GM19324 (cell line): ENCODE data around the gene PDZD2.
"Not testable (repeated sequence)": the region's sequence is repeated elsewhere in the genome, so short reads cannot be mapped to it uniquely, and the experiment has no call there.

Experiments
- ATAC-seq: cut with Tn5 transposase; IDR thresholded peaks from one replicate; pipeline ENCODE4 v1.9.1; 2021; ENCODE audit warnings: mild to moderate bottlenecking, moderate library complexity; ENCODE audit not compliant: unreplicated experiment, low FRiP score

The PDZD2 gene

DNA sequence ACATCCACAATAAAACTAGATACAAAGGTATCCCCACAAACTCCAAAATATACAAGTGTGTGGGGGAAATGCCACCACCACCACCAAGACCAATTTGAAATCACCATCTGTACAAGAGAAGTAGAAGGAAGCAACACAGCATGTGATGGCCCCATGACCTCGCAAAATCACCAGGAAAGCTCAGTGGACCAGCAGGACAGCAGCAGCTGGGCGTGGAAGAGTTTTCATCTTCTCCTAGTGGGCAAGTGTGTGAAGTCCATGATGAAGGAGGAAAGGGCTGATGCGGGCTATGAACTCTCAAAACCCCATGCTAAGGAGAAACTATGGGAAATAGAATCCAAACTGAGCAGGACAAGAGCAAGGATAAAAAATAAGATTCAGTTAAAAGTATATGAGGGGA lies 477.1 kb downstream of the PDZD2 start:
- ATAC-seq, result no peak

DNA sequence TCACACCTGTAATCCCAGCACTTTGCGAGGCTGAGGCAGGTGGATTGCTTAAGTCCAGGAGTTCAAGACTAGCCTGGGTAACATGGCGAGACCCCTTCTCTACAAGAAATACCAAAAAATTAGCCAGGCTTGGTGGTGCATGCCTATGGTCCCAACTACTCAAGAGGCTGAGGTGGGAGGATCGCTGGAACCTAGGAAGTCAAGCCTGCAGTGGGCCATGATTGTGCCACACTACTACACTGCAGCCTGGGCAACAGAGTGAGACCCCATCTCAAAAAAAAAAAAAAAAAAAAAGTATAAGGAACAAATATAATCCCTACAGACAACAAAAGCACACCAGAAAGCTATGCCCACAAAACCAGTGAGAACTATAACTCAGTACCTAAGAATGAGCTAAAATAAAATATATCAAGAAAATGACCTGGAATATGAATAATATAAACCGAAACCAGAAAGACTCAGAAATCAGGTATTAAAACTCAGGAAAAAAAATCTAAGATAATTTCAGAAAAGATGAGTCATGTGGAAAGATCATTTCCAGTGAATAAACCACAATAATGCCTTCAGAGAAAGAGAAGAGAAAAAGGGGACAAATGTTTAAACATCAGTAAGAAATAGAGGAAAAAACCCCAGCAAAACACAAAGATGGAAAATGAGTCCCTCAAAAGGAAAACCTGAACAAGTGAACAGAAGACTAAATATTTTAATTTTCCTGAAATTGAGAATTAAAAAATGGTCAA lies 477.8 kb downstream of the PDZD2 start:
- no peak for ATAC-seq

DNA sequence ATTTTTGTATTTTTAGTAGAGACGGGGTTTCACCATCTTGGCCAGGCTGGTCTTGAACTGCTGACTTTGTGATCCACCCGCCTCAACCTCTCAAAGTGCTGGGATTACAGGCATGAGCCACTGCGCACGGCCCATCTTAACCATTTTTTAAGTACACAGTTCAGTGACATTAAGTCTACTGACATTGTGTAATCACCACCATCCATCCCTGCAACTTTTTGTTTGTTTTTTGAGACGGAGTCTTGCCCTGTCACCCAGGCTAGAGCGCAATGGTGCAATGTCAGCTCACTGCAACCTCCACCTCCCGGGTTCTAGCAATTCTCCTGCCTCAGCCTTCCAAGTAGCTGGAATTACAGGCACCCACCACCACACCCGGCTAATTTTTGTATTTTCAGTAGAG lies 480.0 kb downstream of the PDZD2 start:
- ATAC-seq, result not testable (repeated sequence)

DNA sequence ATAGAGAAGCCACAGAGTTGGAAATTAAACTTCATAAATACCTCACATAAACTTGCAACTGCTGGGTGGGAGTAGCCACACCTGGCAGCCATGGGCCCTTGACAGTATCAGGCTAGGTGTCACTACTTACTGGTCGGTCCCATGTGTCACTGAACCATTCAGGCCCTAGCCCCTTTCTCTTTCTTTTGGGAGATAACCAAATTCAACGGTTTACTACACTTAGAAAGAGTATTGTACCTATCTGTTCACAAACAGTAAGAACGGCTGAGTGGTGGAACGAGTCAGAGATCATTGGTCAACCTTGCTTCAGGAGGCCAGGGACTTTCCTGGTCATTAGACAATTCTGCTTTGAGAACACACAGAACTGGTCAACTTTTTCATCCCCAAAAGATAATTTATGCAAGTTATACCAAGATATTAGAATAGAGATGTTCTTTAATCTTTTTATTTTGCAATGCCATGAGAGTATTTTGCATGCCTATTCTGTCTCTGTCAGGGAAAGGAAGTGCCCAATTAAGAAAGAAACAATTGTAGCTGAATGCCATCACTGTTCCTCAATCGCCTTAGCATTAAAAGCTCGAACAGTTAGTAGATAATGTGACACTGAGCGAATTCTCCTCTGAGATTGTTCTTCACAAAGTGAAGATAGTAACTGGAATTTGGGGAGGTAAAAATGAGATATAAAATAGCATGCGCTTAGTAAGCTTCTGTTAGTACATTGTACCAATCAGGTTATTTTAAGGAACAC lies 484.3 kb downstream of the PDZD2 start:
- ATAC-seq, result no peak

DNA sequence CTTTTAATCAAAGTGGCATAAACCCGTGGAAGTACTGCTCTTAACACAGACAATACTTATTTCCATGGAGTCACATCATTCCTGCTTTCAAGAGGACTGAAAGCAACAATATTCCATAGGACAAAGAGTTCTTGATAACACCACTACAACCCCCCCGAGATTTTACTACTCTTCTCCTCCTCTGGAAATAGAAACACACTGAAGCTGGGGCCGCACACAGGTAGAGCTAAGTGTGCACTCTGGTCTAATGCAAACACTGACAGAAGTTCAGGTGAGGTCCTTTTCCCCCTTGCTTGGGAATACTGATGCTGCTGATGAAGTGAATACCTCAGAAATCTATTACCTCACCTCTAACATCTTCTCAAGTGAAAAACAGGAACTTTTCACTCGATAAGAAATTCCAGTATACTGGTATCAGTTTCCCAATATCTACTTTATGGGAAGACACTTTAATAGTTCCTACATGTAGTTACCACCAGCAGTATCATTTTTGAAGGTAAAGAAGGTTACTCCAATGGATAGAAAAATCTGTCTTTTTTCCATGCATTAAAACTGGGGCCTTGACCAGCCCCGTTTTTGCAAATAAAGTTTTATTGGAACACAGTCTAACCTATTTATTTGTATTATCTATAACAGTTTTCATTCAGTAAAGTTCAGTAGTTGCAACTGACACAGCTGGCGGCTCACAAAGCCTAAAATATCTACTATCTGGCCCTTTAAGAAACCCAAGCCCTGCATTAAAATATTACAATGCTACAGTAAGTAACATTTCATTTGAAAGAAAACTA lies 485.2 kb downstream of the PDZD2 start:
- ATAC-seq, result no peak

DNA sequence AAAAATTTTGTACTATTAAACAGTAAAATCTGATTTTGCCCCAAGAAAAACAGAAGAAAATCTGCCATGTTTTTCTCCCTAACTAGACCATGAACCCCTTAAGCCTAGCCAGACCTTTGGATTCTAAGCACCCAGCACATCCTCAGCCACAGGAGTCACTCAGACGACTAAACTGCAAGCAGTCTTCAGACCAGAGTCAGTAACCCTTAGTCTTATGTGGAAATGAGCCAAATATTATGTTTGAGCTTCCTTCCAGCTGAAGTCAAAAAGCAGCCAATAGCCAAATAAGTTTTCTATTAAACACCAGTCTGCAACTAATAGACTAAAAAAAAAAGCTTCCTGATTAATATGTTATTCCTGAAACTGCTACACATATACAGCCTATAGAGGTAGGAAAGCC lies 487.8 kb downstream of the PDZD2 start:
- no peak for ATAC-seq

DNA sequence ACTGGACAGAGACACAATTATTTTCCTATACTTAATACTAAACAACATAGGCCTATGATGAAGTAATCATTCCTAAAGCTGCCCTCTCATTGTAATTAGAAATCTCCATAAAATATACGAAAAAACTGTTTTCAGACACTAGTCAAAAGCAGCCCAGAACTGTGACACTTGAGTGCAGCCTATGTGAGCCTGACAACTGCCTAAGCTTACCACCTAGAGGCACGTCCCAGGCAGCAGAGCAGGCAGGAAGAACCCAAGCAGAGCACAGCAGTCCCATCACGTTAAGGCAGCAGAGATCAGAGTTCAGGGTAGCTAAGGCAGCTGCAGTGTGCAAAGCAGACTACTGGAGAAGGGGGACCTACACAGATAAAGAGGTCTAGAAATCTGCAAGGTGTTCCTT lies 488.8 kb downstream of the PDZD2 start:
- no peak for ATAC-seq

DNA sequence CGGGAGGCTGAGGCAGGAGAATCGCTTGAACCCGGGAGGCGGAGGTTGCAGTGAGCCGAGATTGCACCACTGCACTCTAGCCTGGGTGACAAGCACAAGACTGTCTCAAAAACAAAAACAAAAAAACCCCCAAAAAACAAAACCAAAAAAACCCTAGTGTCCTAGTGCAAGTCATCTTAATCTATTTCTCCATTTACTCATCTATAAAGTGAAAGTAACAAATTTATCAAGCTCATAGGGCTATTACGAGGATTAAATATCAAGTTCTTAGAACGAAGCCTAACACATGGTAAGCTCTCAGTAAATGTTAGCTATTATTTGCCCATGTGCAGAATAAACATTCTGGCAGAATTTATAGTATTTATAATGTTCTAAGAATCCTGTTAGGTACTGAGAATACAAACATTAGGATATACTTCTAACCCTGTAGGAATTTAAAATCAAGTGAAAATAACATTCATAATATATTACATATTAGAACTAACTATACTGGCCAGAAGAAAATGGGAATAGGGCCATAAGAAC lies 490.2 kb downstream of the PDZD2 start:
- ATAC-seq, result no peak

DNA sequence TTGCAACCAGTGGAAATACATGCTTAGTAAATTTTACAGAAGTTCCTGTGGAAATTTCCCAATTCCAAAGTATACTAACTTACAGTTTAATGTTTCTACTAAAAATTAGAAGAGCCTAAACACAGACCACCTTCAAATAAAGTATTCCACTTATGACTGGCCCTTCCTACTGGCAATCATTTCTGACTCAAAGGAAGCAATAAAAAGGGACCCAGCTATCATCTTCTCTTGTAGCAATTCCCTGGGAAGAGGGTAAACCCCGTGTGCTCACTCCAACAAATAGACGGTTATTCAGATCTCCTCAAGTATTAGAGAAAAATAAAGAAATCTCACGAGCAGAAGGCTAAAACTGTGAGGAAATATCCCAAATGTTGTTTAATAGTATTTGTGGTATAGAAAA lies 491.9 kb downstream of the PDZD2 start:
- ATAC-seq, result no peak

DNA sequence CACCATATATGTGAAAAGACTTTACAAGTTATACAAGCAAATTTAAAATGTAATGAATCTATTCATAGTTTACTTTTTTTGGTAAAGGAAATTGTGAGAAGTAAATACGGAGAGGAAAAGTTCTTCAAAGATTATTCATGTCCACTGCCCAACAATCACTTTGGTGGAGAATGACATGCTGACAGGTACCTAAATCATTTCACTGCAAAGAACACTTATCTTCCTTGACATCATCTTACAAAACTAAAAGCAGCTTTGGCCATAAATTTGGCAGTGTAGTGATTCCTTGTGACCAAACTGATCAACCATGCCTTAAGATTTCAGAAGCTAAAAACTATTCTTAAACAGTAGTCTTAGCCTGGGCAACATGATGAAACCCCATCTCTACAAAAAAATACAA lies 492.7 kb downstream of the PDZD2 start:
- ATAC-seq, result no peak

DNA sequence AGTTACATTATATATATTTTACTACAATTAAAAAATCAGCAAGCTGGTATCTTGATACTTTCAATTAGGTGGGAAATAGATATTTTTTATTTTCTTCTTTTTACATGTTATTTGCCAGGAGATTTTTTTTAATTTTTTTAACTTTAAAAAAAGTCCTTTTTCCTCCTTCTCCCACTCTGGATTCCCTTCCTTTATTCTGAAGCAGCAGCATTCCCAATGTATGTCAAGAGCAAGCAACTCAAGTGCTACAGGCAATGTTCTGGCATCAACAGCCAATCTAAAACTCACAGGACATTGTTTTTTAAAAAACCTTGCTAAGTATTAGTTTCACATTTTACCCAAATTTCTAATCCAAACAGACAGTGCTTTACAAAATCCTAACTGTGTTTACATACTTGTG lies 493.8 kb downstream of the PDZD2 start:
- ATAC-seq, result no peak

DNA sequence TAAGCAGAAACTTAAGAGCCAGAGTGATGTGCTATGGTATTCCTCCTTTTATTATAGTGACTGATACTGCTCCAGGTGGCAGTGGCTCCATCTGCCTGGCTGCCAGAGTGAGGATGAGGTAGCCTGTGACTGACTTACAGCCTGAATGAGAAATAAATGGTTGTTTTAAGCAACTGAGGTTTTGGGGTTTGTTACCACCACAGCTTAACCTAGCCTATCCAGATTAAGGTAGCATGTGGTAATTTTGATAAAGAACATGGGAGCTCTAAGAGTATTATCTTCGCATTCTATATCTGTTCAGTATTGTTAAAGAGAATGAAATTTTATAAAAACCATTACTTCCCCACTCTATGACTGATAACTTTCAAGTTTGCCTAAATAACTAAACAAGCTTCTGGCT lies 496.2 kb downstream of the PDZD2 start:
- no peak for ATAC-seq

DNA sequence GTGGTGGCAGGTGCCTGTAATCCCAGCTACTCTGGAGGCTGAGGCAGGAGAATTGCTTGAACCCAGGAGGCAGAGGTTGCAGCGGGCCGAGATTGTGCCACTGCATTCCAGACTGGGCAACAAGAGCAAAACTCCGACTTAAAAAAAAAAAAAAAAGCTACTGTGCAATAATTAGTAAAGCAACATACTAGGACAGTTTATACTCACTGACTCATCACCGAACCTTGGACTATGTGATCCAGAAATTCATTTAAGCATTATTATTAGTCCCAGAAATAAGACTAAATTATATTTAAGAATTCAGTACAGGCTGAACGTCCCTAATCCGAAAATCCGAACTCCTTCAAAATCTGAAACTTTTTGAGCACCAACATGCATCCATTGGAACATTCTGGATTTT lies 497.4 kb downstream of the PDZD2 start:
- ATAC-seq, result no peak

DNA sequence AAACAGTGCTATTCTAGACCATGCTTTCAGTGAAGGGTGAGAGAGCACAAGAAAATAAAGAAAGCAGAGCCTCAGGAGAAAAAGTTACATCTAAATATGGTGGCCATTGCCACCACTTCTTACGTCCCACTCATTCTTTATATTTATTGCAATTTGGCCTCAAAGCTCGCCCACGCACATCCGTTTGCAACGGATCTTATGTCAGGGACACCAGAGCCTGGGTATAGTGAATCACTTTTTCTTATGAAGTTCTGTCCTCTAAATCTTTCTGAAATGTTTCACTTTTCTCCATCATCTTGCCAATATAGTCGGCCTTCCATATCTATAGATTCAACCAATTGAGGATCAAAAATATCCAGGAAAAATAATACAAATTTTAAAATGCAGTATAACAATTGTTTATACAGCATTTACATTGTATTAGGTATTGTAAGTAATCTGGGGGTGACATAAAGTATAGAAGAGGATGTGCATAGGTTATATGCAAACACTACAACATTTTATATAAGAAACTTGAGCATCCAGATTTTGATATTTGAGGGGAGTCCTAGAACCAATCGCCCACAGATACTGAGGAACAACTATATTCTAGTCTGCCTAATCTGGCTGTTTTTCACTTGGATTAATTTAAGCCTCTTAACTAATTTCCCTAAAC lies 500.0 kb downstream of the PDZD2 start:
- no peak for ATAC-seq

DNA sequence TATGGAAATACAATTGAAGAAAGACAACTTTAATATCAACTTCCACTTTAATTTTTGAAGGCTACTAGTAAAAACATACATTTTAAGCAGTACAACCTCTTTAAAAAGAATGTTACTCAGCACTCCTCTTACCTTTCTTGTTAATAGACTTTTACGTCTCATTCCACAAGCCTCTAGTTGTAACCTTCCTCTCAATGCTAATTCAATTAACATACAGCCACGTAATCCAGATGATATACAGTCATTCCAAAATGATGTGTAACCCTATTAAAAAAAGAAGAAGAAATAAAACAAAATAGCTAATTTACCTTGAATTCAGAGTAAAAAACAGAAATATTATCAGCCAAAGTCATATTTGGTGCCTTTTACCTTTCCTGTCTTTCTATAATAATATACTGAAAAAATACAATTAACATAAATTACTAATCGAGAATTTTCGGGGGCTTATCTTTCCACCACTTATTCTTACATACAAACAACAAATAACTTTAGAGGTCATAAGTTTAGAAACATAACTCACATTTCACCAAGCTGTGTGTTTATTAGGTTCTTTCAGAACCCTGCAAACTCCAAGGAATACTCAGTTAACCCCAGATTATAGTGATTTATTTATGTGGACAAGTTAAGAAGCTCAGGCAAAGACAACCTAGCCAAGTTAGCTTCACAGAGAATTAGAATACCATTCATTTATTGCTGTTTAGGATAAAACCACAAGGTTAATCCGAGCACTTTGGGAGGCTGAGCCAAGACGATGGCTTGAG lies 504.9 kb downstream of the PDZD2 start:
- ATAC-seq, result no peak

DNA sequence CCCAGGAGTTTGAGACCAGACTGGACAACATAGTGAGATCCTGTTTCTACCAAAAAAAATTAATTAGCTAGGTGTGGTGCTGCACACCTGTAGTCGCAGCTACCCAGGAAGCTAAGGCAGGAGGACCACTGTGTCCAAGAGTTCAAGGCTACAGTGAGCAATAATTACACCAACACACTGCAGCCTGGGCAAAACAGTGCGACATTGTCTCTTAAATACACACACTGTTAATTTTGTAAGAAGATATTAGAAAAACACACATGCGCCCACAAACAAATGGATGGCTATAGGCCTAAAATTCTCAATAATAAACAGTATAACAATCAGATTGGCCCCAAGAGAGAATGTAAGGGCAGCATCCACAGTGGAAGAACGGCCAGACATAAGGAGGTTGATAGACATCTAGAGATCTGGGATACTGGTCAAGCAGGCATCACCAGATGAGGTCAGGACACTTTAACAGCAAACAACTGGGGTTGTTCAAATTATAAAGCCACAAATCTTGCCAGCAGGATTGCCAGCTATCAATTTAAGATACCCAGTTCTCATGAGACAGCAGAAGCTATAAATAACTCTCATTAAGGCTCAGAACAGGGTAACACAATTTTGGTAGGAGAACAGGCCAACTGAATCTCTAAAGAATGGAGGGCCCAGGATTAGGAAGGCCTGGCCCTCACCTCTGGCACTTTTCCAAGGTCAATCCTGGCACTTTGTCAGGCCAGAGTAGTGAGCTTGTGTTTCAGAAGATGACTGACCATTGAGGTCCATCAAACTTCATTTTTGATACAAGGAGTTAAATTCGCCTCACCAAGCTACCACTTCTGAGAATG lies 505.7 kb downstream of the PDZD2 start:
- ATAC-seq, result no peak

DNA sequence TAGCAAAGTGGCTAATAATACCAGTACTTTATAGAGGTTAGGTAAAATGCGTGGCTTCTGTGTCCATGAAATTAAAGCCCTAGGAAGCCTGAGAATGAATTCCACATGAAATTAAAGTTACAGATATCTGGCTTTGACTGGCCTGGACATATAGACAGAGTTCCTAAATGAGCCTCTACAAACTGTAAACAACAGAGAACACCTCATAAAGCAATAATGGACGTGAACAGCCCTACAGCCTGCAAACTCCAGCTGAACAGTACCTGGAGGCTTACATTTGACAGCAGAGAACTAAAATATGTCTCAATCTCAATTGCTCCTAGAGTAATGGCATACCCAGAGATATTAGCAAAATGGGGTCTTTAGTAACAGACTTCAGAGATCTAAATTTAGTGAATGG lies 506.4 kb downstream of the PDZD2 start:
- no peak for ATAC-seq

DNA sequence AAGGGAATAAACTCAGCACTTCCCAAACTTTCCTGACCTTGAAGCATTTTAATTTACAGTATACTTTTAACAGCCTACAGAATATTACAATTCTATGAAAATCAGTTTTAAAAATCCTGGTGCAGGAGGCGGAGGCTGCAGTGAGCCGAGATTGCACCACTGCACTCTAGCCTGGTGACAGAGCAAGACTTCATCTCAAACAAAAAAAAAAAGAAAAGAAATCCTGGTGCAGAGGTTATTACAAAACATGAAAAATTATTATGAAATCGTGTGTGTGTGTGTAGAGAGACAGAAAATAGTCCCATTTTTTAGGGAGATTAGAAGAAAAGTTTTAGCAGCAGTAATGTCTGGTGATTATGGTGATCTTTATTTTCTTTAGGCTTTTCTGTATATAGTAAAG lies 508.3 kb downstream of the PDZD2 start:
- ATAC-seq, result no peak

DNA sequence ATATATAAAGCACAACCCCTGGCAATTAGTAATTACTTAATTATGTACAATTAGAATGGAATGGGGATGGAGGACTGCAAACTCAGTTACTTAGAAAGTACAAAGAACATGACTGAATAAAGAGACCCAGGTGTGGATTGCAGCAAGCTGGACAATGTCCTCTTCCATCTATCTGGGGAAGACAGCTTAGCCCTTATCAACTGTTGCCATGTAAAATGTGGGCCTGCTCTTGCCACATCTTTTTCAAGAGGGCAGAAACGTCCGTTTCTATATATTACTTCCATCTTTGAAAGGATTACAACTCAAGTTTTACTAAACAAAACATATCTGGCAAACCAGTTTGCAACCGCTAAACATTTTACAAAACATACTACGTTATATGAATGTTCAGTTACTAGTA lies 509.0 kb downstream of the PDZD2 start:
- no peak for ATAC-seq
